Peyer's patch (tissue), 4 donors: ENCODE data around the gene FAIM2.

ENCODE experiments used
- POLR2A ChIP-seq, 2 donors: fragments of 450-650 bp; IDR thresholded peaks; one replicate each; pipeline ENCODE4 v1.5.1; 2017; ENCODE audit warnings: antibody characterized with exemption in 2 of 2, mild to moderate bottlenecking in 2 of 2, moderate library complexity in 2 of 2
- TF ChIP-seq, protein P1 (sequence below), 6 experiments: fragments of 450-650 bp in 4 of 6; fragments of 200-600 bp in 2 of 6; sonication (generic) in 1 of 6; IDR thresholded peaks; one replicate each; pipeline ENCODE4 v1.5.1; 2017 to 2019; ENCODE audit warnings: antibody characterized with exemption in 6 of 6, mild to moderate bottlenecking in 3 of 6, moderate library complexity in 1 of 6

DNA sequence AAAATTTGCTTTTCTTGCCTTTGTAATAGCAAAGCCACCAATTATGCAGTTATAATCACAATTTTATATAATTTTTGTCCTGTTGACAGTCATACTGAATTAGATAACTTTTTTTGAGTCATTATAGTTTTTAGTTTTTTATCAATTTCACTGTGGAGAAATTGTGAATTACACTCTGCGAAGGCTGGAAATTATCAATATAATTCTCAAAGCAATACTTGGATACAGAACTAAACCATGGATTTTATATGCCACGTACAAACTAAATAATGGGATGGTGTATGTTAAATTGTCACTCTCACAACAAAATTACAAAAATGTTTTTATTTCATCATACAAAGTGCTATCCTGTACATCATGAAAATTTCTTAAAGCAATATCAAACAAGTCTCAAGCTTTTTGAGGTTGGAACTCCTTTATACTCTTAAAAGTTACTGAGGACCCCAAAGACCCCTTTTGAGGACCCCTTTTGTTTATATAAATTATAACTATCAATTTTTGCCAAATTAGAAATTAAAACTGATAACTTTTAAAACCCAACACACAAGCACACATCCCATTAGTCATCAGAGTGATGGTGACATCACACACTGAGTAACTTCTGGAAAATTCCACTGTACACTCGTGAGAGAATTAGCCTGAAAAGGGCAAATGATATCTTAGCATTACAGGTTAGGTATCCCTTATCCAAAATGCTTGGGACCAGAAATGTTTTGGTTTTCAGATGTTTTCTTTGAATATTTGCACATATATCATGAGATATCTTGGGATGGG lies 27.0 kb upstream of the FAIM2 start:
- TF ChIP-seq, protein P1, sequence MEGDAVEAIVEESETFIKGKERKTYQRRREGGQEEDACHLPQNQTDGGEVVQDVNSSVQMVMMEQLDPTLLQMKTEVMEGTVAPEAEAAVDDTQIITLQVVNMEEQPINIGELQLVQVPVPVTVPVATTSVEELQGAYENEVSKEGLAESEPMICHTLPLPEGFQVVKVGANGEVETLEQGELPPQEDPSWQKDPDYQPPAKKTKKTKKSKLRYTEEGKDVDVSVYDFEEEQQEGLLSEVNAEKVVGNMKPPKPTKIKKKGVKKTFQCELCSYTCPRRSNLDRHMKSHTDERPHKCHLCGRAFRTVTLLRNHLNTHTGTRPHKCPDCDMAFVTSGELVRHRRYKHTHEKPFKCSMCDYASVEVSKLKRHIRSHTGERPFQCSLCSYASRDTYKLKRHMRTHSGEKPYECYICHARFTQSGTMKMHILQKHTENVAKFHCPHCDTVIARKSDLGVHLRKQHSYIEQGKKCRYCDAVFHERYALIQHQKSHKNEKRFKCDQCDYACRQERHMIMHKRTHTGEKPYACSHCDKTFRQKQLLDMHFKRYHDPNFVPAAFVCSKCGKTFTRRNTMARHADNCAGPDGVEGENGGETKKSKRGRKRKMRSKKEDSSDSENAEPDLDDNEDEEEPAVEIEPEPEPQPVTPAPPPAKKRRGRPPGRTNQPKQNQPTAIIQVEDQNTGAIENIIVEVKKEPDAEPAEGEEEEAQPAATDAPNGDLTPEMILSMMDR (IDR thresholded peaks at IDR 0.05) = peak in 1 of 6 experiments; percentile 52
- no peak for TF ChIP-seq POLR2A (IDR thresholded peaks at IDR 0.05)
